Naive B cell (primary cell): Measurements from ENCODE around the gene PTCD2. TPM values are rescaled to one million over a fixed set of nuclear protein-coding genes. Genes with fewer than 3 reads are reported as not detected.
A peak's percentile ranks its signal among the peaks of the same experiment; 100 is the strongest.

Experiments
- ATAC-seq, 2 donors: fragments of 150-1000 bp; cut with Tn5 transposase; 2 replicates each; pipeline ENCODE4 v1.10.0; 2021; ENCODE audit warnings: low read depth in 2 of 2, mild to moderate bottlenecking in 2 of 2, moderate library complexity in 2 of 2
- DNase-seq: peaks from one replicate; pipeline ENCODE4 v3.0.0; 2022
- H3K27ac Mint-ChIP-seq, 6 donors: one replicate each; pipeline ENCODE4 v1.8.0; 2020 to 2022; ENCODE audit warnings: mild to moderate bottlenecking in 6 of 6, mixed read lengths in 6 of 6, moderate library complexity in 5 of 6, inconsistent platforms in 2 of 6
- H3K27me3 Mint-ChIP-seq, 3 donors: one replicate each; pipeline ENCODE4 v1.8.0; 2021 to 2022; ENCODE audit warnings: mixed read lengths in 3 of 3, mild to moderate bottlenecking in 1 of 3
- H3K36me3 Mint-ChIP-seq, 2 donors: one replicate each; pipeline ENCODE4 v1.8.0; 2020 to 2022; ENCODE audit warnings: mixed read lengths in 2 of 2, inconsistent platforms in 1 of 2, mild to moderate bottlenecking in 1 of 2
- H3K4me1 Mint-ChIP-seq, 3 donors: one replicate each; pipeline ENCODE4 v1.8.0; 2020 to 2022; ENCODE audit warnings: mixed read lengths in 3 of 3, inconsistent platforms in 1 of 3, mild to moderate bottlenecking in 1 of 3, moderate library complexity in 1 of 3
- H3K4me3 Mint-ChIP-seq, 8 donors: one replicate each; pipeline ENCODE4 v1.8.0; 2020 to 2022; ENCODE audit warnings: mild to moderate bottlenecking in 8 of 8, mixed read lengths in 8 of 8, moderate library complexity in 8 of 8, inconsistent platforms in 2 of 8
- H3K9me3 Mint-ChIP-seq, 7 donors: one replicate each; pipeline ENCODE4 v1.8.0; 2020 to 2022; ENCODE audit warnings: mixed read lengths in 7 of 7, mild to moderate bottlenecking in 5 of 7, inconsistent platforms in 2 of 7, moderate library complexity in 1 of 7
- polyA plus RNA-seq, 6 donors: library from polyadenylated mRNA; unstranded; fragments of 300-500 nt; fragmentation: Illumina TruSeq; gene quantifications; one replicate each; pipeline ENCODE4 v1.2.3, GENCODE V29; 2021; ENCODE audit warnings: low read depth in 6 of 6

PTCD2 gene
- polyA plus RNA-seq, 6 donors from 2014 or later: 0.11 to 5.8 (median 4.6) TPM

GRCh38 chr5:72379936-72380335 is 59.8 kb downstream of the PTCD2 start:
- no peak overlapping the region for H3K4me3 Mint-ChIP-seq
- peak overlapping the region in 2 of 6 donors; percentile 40 to 50 for H3K27ac Mint-ChIP-seq
- ATAC-seq (no peak), DNase-seq (no peak)
- peaks cover 0 to 7% of the 10 kb centered on the region in 2 donors for H3K36me3 Mint-ChIP-seq
- H3K27me3 Mint-ChIP-seq: peaks cover 5 to 18% (median 14%) of the 10 kb centered on the region in 3 donors
- H3K9me3 Mint-ChIP-seq: no peaks in the 10 kb centered on the region
- H3K4me1 Mint-ChIP-seq: peaks cover 0 to 7% (median 5%) of the 10 kb centered on the region in 3 donors

DNA sequence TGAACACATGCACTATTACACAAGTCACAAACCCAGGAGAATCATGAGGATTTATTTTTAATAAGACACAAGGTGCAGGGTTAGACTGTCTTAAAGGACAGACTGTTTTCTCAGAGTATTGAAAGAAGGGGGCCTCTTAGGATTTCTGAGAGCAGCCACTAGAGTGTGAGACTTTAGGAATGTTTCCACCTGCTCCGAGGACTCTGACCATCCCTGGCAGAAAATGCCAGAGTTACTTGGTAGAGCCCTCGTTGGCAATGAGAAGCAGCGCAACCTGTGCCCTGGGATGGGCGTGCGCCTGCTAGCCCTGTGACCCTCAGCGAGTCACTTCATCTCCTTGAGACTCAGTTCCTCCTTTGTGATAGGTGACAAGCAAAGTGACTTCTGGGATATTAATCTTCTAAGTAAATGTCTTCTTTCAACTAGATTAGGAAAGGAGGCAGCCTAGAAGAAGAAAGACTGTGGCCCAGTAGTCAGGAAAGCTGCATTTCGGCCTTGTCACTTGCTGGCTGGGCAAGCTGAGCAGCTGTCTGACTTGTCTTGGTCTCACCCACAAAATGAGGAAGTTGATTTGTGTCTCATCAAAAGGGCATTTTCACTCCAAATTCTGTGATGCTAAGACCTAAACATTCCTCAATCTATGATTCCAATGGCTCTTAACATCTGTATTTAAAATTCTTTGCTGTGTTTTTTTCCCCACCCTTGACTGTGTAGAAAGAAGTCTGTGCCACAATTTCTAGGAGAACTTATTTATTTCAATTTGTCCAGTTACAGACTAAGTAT is 60.5 kb downstream of the PTCD2 start:
- ATAC-seq (peak; percentile 30 to 46), DNase-seq (peak; percentile 9)

GRCh38 chr5:72383280-72383679 is 63.1 kb downstream of the PTCD2 start:
- no peak for DNase-seq
- peaks cover 0 to 1% (median 0%) of the 10 kb centered on the region in 3 donors for H3K27me3 Mint-ChIP-seq

More for the DNA sequence above, 60.5 kb downstream of the PTCD2 start:
- peaks cover 0 to 2% of the 10 kb centered on the region in 2 donors for H3K36me3 Mint-ChIP-seq
- H3K27ac Mint-ChIP-seq: no peak overlapping the region
- H3K9me3 Mint-ChIP-seq: no peaks in the 10 kb centered on the region
- peaks cover 0 to 7% (median 5%) of the 10 kb centered on the region in 3 donors for H3K4me1 Mint-ChIP-seq
- H3K27me3 Mint-ChIP-seq: peaks cover 1 to 13% (median 8%) of the 10 kb centered on the region in 3 donors
- H3K4me3 Mint-ChIP-seq: no peak overlapping the region

DNA sequence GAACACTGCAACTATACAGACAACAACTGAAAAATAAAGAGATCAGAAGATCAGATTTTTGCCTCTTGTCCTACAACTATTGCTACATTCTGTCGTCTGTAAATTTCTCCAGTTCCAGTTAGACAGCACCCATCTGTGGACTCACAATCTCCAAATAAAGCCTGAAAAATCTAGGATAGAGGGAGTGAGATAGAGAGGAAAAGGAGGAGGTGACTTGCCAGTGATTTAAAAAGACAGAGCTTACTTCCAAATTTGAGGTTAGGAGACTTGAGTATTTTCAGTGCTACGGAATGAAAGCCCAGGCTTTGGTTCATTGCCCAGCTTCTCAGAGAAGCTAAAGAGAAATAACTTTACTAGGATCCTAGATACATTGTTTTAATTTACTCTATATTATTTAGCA is 63.6 kb downstream of the PTCD2 start:
- H3K27ac Mint-ChIP-seq: no peak overlapping the region
- H3K36me3 Mint-ChIP-seq: no peaks in the 10 kb centered on the region
- H3K4me1 Mint-ChIP-seq: peaks cover 7 to 10% (median 7%) of the 10 kb centered on the region in 3 donors
- no peaks in the 10 kb centered on the region for H3K27me3 Mint-ChIP-seq
- DNase-seq (no peak), ATAC-seq (no peak)
- no peak overlapping the region for H3K4me3 Mint-ChIP-seq
- H3K9me3 Mint-ChIP-seq: peaks cover 0 to 1% (median 0%) of the 10 kb centered on the region in 7 donors

More at GRCh38 chr5:72383280-72383679, 63.1 kb downstream of the PTCD2 start:
- ATAC-seq: no peak
- H3K27ac Mint-ChIP-seq: no peak overlapping the region
- no peaks in the 10 kb centered on the region for H3K36me3 Mint-ChIP-seq
- no peaks in the 10 kb centered on the region for H3K9me3 Mint-ChIP-seq
- H3K4me1 Mint-ChIP-seq: peaks cover 7 to 10% (median 7%) of the 10 kb centered on the region in 3 donors
- no peak overlapping the region for H3K4me3 Mint-ChIP-seq

DNA sequence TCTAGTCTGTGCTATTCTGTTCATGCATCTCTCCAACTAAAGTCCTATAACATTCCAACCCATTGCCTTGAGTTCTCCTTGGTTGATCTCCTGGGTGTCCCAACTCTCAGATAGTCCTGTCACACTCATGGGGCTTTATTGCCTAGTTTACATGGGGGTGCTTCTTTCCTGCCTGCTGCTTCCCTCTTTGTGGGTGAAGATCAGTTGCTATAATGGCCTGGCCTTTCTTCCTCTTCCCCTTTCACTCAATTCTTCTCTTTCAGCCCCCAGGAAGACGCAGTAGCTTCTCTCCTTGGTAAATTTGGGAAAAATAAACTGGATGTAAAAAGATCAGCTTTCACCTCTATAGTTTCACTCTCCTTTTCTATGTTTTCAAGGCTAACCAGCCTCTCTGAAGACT is 66.5 kb downstream of the PTCD2 start:
- no peak for ATAC-seq
- Mint-ChIP-seq H3K27ac (peak overlapping the region in 2 of 6 donors; percentile 60 to 70), H3K9me3 (peaks cover 0 to 1% (median 0%) of the 10 kb centered on the region in 7 donors), H3K4me3 (no peak overlapping the region), H3K4me1 (peaks cover 0 to 7% (median 4%) of the 10 kb centered on the region in 3 donors), H3K27me3 (peaks cover 0 to 5% (median 5%) of the 10 kb centered on the region in 3 donors), H3K36me3 (no peaks in the 10 kb centered on the region)
- no peak for DNase-seq

DNA sequence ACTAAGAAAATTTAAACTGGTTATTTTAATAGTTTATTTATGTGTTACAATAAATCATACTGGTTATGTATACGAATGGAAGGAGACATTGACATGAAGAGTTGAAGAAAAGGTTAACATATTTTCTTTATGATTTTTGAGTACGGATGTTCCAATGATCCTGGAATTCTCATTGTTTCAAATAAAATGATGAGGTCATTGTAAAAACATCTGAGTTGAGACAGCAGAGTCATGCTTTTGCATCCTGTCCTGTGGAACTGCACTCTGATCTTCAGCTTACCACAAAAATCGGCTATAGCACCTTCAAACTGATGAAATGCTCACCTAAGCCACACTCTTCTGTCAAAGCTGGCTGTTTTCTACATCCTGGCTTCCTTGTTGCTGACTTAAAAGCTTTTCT is 67.8 kb downstream of the PTCD2 start:
- Mint-ChIP-seq H3K4me1 (peaks cover 0 to 7% (median 4%) of the 10 kb centered on the region in 3 donors), H3K36me3 (no peaks in the 10 kb centered on the region), H3K4me3 (no peak overlapping the region), H3K27ac (no peak overlapping the region), H3K27me3 (peaks cover 0 to 5% (median 5%) of the 10 kb centered on the region in 3 donors), H3K9me3 (peaks cover 0 to 1% (median 0%) of the 10 kb centered on the region in 7 donors)
- DNase-seq (no peak), ATAC-seq (no peak)

GRCh38 chr5:72388646-72389045 is 68.5 kb downstream of the PTCD2 start:
- Mint-ChIP-seq H3K36me3 (no peaks in the 10 kb centered on the region), H3K9me3 (peaks cover 0 to 1% (median 0%) of the 10 kb centered on the region in 7 donors), H3K27ac (peak overlapping the region in 2 of 6 donors; percentile 12 to 17), H3K4me3 (peak overlapping the region in 1 of 8 donors; percentile 75), H3K4me1 (peaks cover 0 to 7% (median 4%) of the 10 kb centered on the region in 3 donors), H3K27me3 (peaks cover 0 to 9% (median 5%) of the 10 kb centered on the region in 3 donors)
- DNase-seq (no peak), ATAC-seq (no peak)

DNA sequence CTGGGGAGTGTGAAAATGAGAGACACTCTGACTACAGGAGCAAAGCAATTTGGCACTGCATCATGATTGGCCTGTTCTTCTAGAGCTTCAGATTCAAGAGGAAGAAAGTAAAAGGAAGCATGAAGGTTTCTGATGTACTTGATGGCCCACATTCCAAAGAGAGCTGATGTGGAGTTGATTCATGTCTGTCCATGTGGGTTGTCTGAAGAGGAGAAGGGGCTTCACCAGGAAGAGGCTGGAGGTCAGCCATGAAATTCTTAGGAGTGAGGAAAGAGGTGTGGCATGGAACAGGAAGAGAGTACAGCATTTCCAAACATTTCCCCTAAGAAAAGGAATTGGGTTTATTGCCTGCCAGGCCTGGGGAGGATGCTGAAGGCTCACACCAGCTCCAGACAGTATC is 70.7 kb downstream of the PTCD2 start:
- Mint-ChIP-seq H3K36me3 (no peaks in the 10 kb centered on the region), H3K9me3 (peaks cover 0 to 1% (median 0%) of the 10 kb centered on the region in 7 donors), H3K27ac (no peak overlapping the region), H3K4me3 (no peak overlapping the region), H3K4me1 (peaks cover 0 to 7% (median 4%) of the 10 kb centered on the region in 3 donors), H3K27me3 (peaks cover 0 to 21% (median 5%) of the 10 kb centered on the region in 3 donors)
- no peak for ATAC-seq
- no peak for DNase-seq

- peaks cover 0 to 21% (median 11%) of the 10 kb centered on the region in 3 donors for H3K27me3 Mint-ChIP-seq
- H3K4me3 Mint-ChIP-seq: no peak overlapping the region
- ATAC-seq (no peak), DNase-seq (no peak)
- no peak overlapping the region for H3K27ac Mint-ChIP-seq
- H3K9me3 Mint-ChIP-seq: peaks cover 0 to 1% (median 0%) of the 10 kb centered on the region in 7 donors
- H3K4me1 Mint-ChIP-seq: no peaks in the 10 kb centered on the region
- no peaks in the 10 kb centered on the region for H3K36me3 Mint-ChIP-seq
Measured at GRCh38 chr5:72392326-72392733, 72.2 kb downstream of the PTCD2 start.

- Mint-ChIP-seq H3K27ac (no peak overlapping the region), H3K9me3 (peaks cover 0 to 1% (median 0%) of the 10 kb centered on the region in 7 donors), H3K4me3 (no peak overlapping the region), H3K27me3 (peaks cover 4 to 23% (median 11%) of the 10 kb centered on the region in 3 donors), H3K4me1 (no peaks in the 10 kb centered on the region), H3K36me3 (no peaks in the 10 kb centered on the region)
- no peak for ATAC-seq
- DNase-seq: no peak
Measured at GRCh38 chr5:72393052-72393451, 72.9 kb downstream of the PTCD2 start.

GRCh38 chr5:72394688-72395087 is 74.5 kb downstream of the PTCD2 start:
- H3K9me3 Mint-ChIP-seq: no peaks in the 10 kb centered on the region
- H3K27ac Mint-ChIP-seq: peak overlapping the region in 1 of 6 donors; percentile 14
- DNase-seq (no peak), ATAC-seq (peak in 1 of 2 donors; percentile 54)
- H3K36me3 Mint-ChIP-seq: no peaks in the 10 kb centered on the region
- no peak overlapping the region for H3K4me3 Mint-ChIP-seq
- H3K4me1 Mint-ChIP-seq: peaks cover 0 to 5% (median 4%) of the 10 kb centered on the region in 3 donors
- peaks cover 6 to 30% (median 13%) of the 10 kb centered on the region in 3 donors for H3K27me3 Mint-ChIP-seq

- Mint-ChIP-seq H3K27ac (peak overlapping the region in 1 of 6 donors; percentile 28), H3K27me3 (peaks cover 18 to 42% (median 21%) of the 10 kb centered on the region in 3 donors), H3K36me3 (peaks cover 5 to 8% of the 10 kb centered on the region in 2 donors), H3K4me3 (no peak overlapping the region), H3K9me3 (peaks cover 0 to 20% (median 13%) of the 10 kb centered on the region in 7 donors), H3K4me1 (peaks cover 2 to 5% (median 4%) of the 10 kb centered on the region in 3 donors)
- DNase-seq (no peak), ATAC-seq (no peak)
Measured at GRCh38 chr5:72397836-72398235, 77.7 kb downstream of the PTCD2 start.

DNA sequence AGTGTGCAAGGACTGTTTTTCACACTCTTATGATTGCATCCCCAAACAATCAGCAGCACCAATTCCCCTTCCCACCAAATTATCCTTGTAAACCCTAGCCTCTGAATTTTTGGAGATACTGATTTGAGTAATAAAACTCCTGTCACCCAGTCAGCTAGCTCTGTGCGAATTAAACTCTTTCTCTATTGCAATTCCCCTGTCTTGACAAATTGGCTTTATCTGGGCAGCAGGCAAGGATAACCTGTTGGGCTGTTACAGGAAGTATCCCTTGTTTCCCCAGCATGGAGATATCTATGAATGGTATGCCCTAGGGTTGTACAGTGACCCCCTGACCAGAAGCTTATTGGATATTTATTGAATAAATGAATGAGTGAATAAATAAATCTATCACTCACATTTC is 80.8 kb downstream of the PTCD2 start:
- DNase-seq: no peak
- H3K36me3 Mint-ChIP-seq: peaks cover 5 to 8% of the 10 kb centered on the region in 2 donors

More for the DNA sequence above, 80.8 kb downstream of the PTCD2 start:
- Mint-ChIP-seq H3K27ac (peak overlapping the region in 1 of 6 donors; percentile 78), H3K4me3 (no peak overlapping the region), H3K4me1 (peaks cover 2 to 5% (median 4%) of the 10 kb centered on the region in 3 donors), H3K9me3 (peaks cover 0 to 30% (median 19%) of the 10 kb centered on the region in 7 donors), H3K27me3 (peaks cover 18 to 26% (median 26%) of the 10 kb centered on the region in 3 donors)
- ATAC-seq: no peak
